ENCODE measurements around the gene NHP2. TPM values are rescaled to one million over a fixed set of nuclear protein-coding genes. Genes with fewer than 3 reads are reported as not detected.
"Not testable (repeated sequence)": the region's sequence is repeated elsewhere in the genome, so short reads cannot be mapped to it uniquely, and the experiment has no call there.

NHP2 gene
- total and polyA plus RNA-seq, 12 donors: 65.2 to 269 (median 122) TPM

GRCh38 chr5:178131446-178131996 is 22.2 kb downstream of the NHP2 start:
- no peaks in the 10 kb centered on the region for H3K27me3 ChIP-seq
- 21 to 27% (median 24%) methylated on average over 10 of the region's 10 CpGs for WGBS, 4 donors
- no peak for TF ChIP-seq POLR2A (IDR thresholded peaks at IDR 0.05)
- no peak for TF ChIP-seq CTCF (IDR thresholded peaks at IDR 0.05)
- no peaks in the 10 kb centered on the region for H3K9me3 ChIP-seq (replicated peaks in 1 of 3)
- peaks cover 0 to 6% of the 10 kb centered on the region in 2 donors for H3K36me3 ChIP-seq (replicated peaks in 1 of 2)
- DNase-seq: no peak
- H3K4me1 ChIP-seq (replicated peaks in 1 of 2): peaks cover 7 to 10% of the 10 kb centered on the region in 2 donors
- peak overlapping the region; percentile 42 to 85 (median 70) for H3K4me3 ChIP-seq
- intact Hi-C loops (cut with DNase I): no loop called here
- H3K27ac ChIP-seq: peak overlapping the region in 4 of 5 donors; percentile 58 to 91 (median 85)

GRCh38 chr5:178130576-178131445 is 22.9 kb downstream of the NHP2 start, which contains the start of gene RMND5B:
Gene RMND5B (plus strand): TSS chr5:178131014. CDS start chr5:178138120, 7,106 bp downstream.
- peak within 1 kb of the TSS; percentile 42 to 85 (median 70) for H3K4me3 ChIP-seq
- no peaks in the 10 kb centered on the region for H3K9me3 ChIP-seq (replicated peaks in 1 of 3)
- H3K36me3 ChIP-seq (replicated peaks in 1 of 2): peaks cover 0 to 6% of the 10 kb centered on the region in 2 donors
- peak; percentile 80 to 87 (median 83) for DNase-seq
- WGBS, 4 donors: 0 to 1% (median 0%) methylated on average over 3 to 102 of the region's 102 CpGs
- peaks cover 7 to 10% of the 10 kb centered on the region in 2 donors for H3K4me1 ChIP-seq (replicated peaks in 1 of 2)
- no peaks in the 10 kb centered on the region for H3K27me3 ChIP-seq
- TF ChIP-seq CTCF (IDR thresholded peaks at IDR 0.05): no peak
- peak; percentile 64 to 78 for TF ChIP-seq POLR2A (IDR thresholded peaks at IDR 0.05)
- peak within 1 kb of the TSS; percentile 58 to 91 (median 81) for H3K27ac ChIP-seq
- intact Hi-C loops (cut with DNase I): no loop called here

GRCh38 chr5:178130234-178130575 is 23.5 kb downstream of the NHP2 start:
- Histone ChIP-seq H3K4me1 (replicated peaks in 1 of 2) (peaks cover 7 to 10% of the 10 kb centered on the region in 2 donors), H3K27ac (peak overlapping the region; percentile 58 to 91 (median 81)), H3K4me3 (peak overlapping the region in 3 of 4 donors; percentile 63 to 78 (median 77))
- 9 to 17% (median 16%) methylated on average over 8 to 11 of the region's 11 CpGs for WGBS, 4 donors
- H3K36me3 ChIP-seq (replicated peaks in 1 of 2); intact Hi-C loops (cut with DNase I); DNase-seq; H3K9me3 ChIP-seq (replicated peaks in 1 of 3); H3K27me3 ChIP-seq: not testable (repeated sequence)

GRCh38 chr5:178129296-178129695 is 24.4 kb downstream of the NHP2 start:
- no peaks in the 10 kb centered on the region for H3K36me3 ChIP-seq (replicated peaks in 1 of 2)
- no peak for DNase-seq
- H3K4me1 ChIP-seq (replicated peaks in 1 of 2): peaks cover 7 to 10% of the 10 kb centered on the region in 2 donors
- no peaks in the 10 kb centered on the region for H3K9me3 ChIP-seq (replicated peaks in 1 of 3)
- TF ChIP-seq CTCF (IDR thresholded peaks at IDR 0.05) (no peak), POLR2A (IDR thresholded peaks at IDR 0.05) (no peak)
- no peaks in the 10 kb centered on the region for H3K27me3 ChIP-seq
- no peak overlapping the region for H3K4me3 ChIP-seq
- no peak overlapping the region for H3K27ac ChIP-seq
- intact Hi-C loops (cut with DNase I): no loop called here
- WGBS, 4 donors: 84 to 93% (median 90%) methylated on average over 9 of the region's 9 CpGs

GRCh38 chr5:178127300-178128009 is 26.2 kb downstream of the NHP2 start:
- H3K4me3 ChIP-seq; H3K27ac ChIP-seq; H3K27me3 ChIP-seq; intact Hi-C loops (cut with DNase I); H3K9me3 ChIP-seq (replicated peaks in 1 of 3); H3K36me3 ChIP-seq (replicated peaks in 1 of 2); DNase-seq: not testable (repeated sequence)
- WGBS, 4 donors: 77 to 83% (median 78%) methylated on average over 13 to 14 of the region's 14 CpGs
- H3K4me1 ChIP-seq (replicated peaks in 1 of 2): peaks cover 7 to 10% of the 10 kb centered on the region in 2 donors

All from adrenal gland (tissue), 12 donors.